ENCODE data around the gene C10orf90. TPM values are rescaled to one million over a fixed set of nuclear protein-coding genes. Genes with fewer than 3 reads are reported as not detected.

Gene C10orf90
- total RNA-seq, 1 experiment from 2014 or later: 0.67 TPM

DNA sequence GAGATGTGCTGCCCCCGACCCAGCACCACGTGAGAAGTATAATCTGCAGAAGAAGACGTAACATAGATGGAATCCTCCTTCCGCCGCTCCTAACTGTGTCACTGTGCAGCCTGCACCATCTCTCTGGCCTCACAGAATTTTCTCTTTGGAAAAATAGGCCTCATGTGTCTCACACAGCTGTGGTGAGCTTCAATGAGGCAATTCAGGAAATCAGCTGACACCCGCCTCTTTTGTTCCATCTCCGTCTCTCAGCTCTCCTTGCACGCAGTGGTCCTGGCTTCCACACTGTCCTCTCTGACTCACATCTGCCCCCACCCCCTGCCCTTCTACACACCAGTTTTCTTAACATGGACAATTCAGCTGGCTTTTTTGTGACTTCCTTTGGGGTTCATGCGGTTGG, 7.2 kb downstream of the C10orf90 start:
- ChIA-PET POLR2A (no interaction called here), CTCF (interaction anchor here (0.5 kb wide), 1 partner anchor 310 kb away, joined by 8 read pairs; no protein-coding TSS in a partner anchor)
- H3K4me3 ChIP-seq (ENCODE audit: low read depth in 2 of 2, low read length in 2 of 2): no peak overlapping the region
- no peak for ATAC-seq
- in situ Hi-C loops (cut with HindIII; ENCODE audit: low pct_unique_long_range_greater_than_20kb, low sequenced_read_pairs) (no loop called here), intact Hi-C loops (cut with micrococcal nuclease; ENCODE audit: unreplicated experiment) (no loop called here)
- no peak for DNase-seq (ENCODE audit: low read depth, low spot score)
- BruUV-seq (replicated peaks): no TSS peak
- no peaks in the 10 kb centered on the region; the same call in 1 of the 2 replicates for H3K27me3 ChIP-seq (ENCODE audit: control insufficient read depth, insufficient read depth, low read length)
- no peaks in the 10 kb centered on the region for H3K4me1 ChIP-seq (ENCODE audit: control insufficient read depth, insufficient read depth, low read length)
- no peak overlapping the region for H3K27ac ChIP-seq (ENCODE audit: low read length)
- TF ChIP-seq SIN3A (IDR thresholded peaks at IDR 0.05; ENCODE audit: borderline replicate concordance, insufficient read depth, low read depth, low read length) (no peak), POLR2AphosphoS5 (IDR thresholded peaks at IDR 0.05; ENCODE audit: low read depth, low read length) (no peak), TCF7L2 (IDR thresholded peaks at IDR 0.05; ENCODE audit: low read depth, low read length) (no peak)
- TF ChIP-seq, protein P1, sequence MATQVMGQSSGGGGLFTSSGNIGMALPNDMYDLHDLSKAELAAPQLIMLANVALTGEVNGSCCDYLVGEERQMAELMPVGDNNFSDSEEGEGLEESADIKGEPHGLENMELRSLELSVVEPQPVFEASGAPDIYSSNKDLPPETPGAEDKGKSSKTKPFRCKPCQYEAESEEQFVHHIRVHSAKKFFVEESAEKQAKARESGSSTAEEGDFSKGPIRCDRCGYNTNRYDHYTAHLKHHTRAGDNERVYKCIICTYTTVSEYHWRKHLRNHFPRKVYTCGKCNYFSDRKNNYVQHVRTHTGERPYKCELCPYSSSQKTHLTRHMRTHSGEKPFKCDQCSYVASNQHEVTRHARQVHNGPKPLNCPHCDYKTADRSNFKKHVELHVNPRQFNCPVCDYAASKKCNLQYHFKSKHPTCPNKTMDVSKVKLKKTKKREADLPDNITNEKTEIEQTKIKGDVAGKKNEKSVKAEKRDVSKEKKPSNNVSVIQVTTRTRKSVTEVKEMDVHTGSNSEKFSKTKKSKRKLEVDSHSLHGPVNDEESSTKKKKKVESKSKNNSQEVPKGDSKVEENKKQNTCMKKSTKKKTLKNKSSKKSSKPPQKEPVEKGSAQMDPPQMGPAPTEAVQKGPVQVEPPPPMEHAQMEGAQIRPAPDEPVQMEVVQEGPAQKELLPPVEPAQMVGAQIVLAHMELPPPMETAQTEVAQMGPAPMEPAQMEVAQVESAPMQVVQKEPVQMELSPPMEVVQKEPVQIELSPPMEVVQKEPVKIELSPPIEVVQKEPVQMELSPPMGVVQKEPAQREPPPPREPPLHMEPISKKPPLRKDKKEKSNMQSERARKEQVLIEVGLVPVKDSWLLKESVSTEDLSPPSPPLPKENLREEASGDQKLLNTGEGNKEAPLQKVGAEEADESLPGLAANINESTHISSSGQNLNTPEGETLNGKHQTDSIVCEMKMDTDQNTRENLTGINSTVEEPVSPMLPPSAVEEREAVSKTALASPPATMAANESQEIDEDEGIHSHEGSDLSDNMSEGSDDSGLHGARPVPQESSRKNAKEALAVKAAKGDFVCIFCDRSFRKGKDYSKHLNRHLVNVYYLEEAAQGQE (IDR thresholded peaks at IDR 0.05; ENCODE audit: insufficient read depth in 1 of 2, low read depth in 2 of 2, low read length in 1 of 2): no peak
- TF ChIP-seq, protein P2, sequence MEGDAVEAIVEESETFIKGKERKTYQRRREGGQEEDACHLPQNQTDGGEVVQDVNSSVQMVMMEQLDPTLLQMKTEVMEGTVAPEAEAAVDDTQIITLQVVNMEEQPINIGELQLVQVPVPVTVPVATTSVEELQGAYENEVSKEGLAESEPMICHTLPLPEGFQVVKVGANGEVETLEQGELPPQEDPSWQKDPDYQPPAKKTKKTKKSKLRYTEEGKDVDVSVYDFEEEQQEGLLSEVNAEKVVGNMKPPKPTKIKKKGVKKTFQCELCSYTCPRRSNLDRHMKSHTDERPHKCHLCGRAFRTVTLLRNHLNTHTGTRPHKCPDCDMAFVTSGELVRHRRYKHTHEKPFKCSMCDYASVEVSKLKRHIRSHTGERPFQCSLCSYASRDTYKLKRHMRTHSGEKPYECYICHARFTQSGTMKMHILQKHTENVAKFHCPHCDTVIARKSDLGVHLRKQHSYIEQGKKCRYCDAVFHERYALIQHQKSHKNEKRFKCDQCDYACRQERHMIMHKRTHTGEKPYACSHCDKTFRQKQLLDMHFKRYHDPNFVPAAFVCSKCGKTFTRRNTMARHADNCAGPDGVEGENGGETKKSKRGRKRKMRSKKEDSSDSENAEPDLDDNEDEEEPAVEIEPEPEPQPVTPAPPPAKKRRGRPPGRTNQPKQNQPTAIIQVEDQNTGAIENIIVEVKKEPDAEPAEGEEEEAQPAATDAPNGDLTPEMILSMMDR (IDR thresholded peaks at IDR 0.05): no peak
- H3K36me3 ChIP-seq (ENCODE audit: control insufficient read depth, insufficient read depth, low read length): no peaks in the 10 kb centered on the region
- no peaks in the 10 kb centered on the region for H3K9me3 ChIP-seq (ENCODE audit: control insufficient read depth, insufficient read depth, low read depth, low read length)

DNA sequence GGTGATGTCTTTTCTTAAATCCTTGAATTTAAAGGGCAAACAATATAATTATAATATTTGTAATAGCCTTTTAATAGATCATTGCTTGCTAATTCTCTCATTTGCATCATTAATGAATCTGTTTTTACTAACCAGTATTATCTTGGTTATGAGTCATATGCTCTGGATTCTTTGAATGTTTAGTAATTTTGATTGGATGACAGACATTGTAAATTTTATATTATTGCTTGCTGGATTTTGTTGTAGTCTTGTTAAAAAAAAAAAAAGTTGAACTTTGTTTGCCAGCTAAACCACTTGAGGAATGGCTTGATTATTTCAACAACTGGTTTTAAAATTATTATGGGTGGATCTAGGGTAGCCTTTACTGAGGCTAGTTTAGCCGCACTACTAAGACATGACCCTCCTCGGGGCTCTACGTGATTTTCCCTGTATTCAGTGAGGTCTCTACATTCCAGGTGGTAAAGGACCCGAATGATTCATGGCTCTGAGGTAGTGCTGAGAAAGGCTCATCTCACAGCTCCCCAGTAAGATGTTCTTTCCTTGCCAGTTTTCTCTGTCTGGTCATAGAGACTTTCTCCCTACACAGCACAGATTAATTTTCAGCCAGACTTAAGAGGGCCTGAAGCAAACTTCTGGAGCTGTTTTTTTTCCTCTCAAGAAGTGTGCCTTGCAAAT, 8.5 kb downstream of the C10orf90 start:
- intact Hi-C loops (cut with micrococcal nuclease; ENCODE audit: unreplicated experiment): no loop called here
- in situ Hi-C loops (cut with HindIII; ENCODE audit: low pct_unique_long_range_greater_than_20kb, low sequenced_read_pairs): no loop called here
- Histone ChIP-seq H3K9me3 (ENCODE audit: control insufficient read depth, insufficient read depth, low read depth, low read length) (no peaks in the 10 kb centered on the region), H3K4me1 (ENCODE audit: control insufficient read depth, insufficient read depth, low read length) (no peaks in the 10 kb centered on the region), H3K36me3 (ENCODE audit: control insufficient read depth, insufficient read depth, low read length) (no peaks in the 10 kb centered on the region), H3K27ac (ENCODE audit: low read length) (no peak overlapping the region), H3K4me3 (ENCODE audit: low read depth in 2 of 2, low read length in 2 of 2) (no peak overlapping the region), H3K27me3 (ENCODE audit: control insufficient read depth, insufficient read depth, low read length) (peaks cover 3% of the 10 kb centered on the region)
- ChIA-PET POLR2A (no interaction called here), CTCF (no interaction called here)
- no TSS peak for BruUV-seq (replicated peaks)
- no peak for ATAC-seq
- no peak for DNase-seq (ENCODE audit: low read depth, low spot score)
- TF ChIP-seq SIN3A (IDR thresholded peaks at IDR 0.05; ENCODE audit: borderline replicate concordance, insufficient read depth, low read depth, low read length): no peak
- TF ChIP-seq, protein P1 (IDR thresholded peaks at IDR 0.05; ENCODE audit: insufficient read depth in 1 of 2, low read depth in 2 of 2, low read length in 1 of 2): no peak
- no peak for TF ChIP-seq POLR2AphosphoS5 (IDR thresholded peaks at IDR 0.05; ENCODE audit: low read depth, low read length)
- TF ChIP-seq, protein P2 (IDR thresholded peaks at IDR 0.05): no peak
- TF ChIP-seq TCF7L2 (IDR thresholded peaks at IDR 0.05; ENCODE audit: low read depth, low read length): no peak
